ENCODE measurements around the gene CAMK1D. TPM values are rescaled to one million over a fixed set of nuclear protein-coding genes. Genes with fewer than 3 reads are reported as not detected.

CAMK1D gene
- total and polyA plus RNA-seq, 4 donors = 1.9 to 19.0 (median 7.6) TPM

GRCh38 chr10:12750526-12751201, 401.3 kb downstream of the CAMK1D start:
- Histone ChIP-seq H3K27ac (ENCODE audit: low read depth in 1 of 2, low read length in 2 of 2) (no peak overlapping the region), H3K27me3 (ENCODE audit: control insufficient read depth in 1 of 2, insufficient read depth in 2 of 2, low read length in 1 of 2) (no peaks in the 10 kb centered on the region), H3K36me3 (ENCODE audit: control insufficient read depth in 1 of 2, insufficient read depth in 2 of 2, low read length in 1 of 2) (no peaks in the 10 kb centered on the region), H3K4me3 (ENCODE audit: low read length in 2 of 2) (no peak overlapping the region), H3K4me1 (ENCODE audit: control insufficient read depth in 1 of 2, insufficient read depth in 2 of 2, low read length in 2 of 2) (no peaks in the 10 kb centered on the region), H3K9me3 (ENCODE audit: control insufficient read depth, low read length) (no peaks in the 10 kb centered on the region)
- WGBS, 2 donors = 36 to 41% methylated on average over 11 of the region's 11 CpGs
- ATAC-seq (ENCODE audit: low FRiP score) (no peak), DNase-seq (peak in 1 of 2 donors; percentile 53)
- intact Hi-C loops (cut with DNase I) = no loop called here

GRCh38 chr10:12755075-12755474, 405.7 kb downstream of the CAMK1D start:
- no peak for ATAC-seq (ENCODE audit: low FRiP score)
- Histone ChIP-seq H3K27ac (ENCODE audit: low read depth in 1 of 2, low read length in 2 of 2) (no peak overlapping the region), H3K9me3 (ENCODE audit: control insufficient read depth, low read length) (no peaks in the 10 kb centered on the region), H3K4me1 (ENCODE audit: control insufficient read depth in 1 of 2, insufficient read depth in 2 of 2, low read length in 2 of 2) (no peaks in the 10 kb centered on the region), H3K4me3 (ENCODE audit: low read length in 2 of 2) (no peak overlapping the region), H3K36me3 (ENCODE audit: control insufficient read depth in 1 of 2, insufficient read depth in 2 of 2, low read length in 1 of 2) (no peaks in the 10 kb centered on the region), H3K27me3 (ENCODE audit: control insufficient read depth in 1 of 2, insufficient read depth in 2 of 2, low read length in 1 of 2) (no peaks in the 10 kb centered on the region)
- intact Hi-C loops (cut with DNase I) = no loop called here
- 97% methylated on average over 5 of the region's 5 CpGs for WGBS, 2 donors
- DNase-seq = no peak

- Histone ChIP-seq H3K4me1 (ENCODE audit: control insufficient read depth in 1 of 2, insufficient read depth in 2 of 2, low read length in 2 of 2) (no peaks in the 10 kb centered on the region), H3K4me3 (ENCODE audit: low read length in 2 of 2) (no peak overlapping the region), H3K9me3 (ENCODE audit: control insufficient read depth, low read length) (no peaks in the 10 kb centered on the region), H3K36me3 (ENCODE audit: control insufficient read depth in 1 of 2, insufficient read depth in 2 of 2, low read length in 1 of 2) (no peaks in the 10 kb centered on the region), H3K27me3 (ENCODE audit: control insufficient read depth in 1 of 2, insufficient read depth in 2 of 2, low read length in 1 of 2) (no peaks in the 10 kb centered on the region), H3K27ac (ENCODE audit: low read depth in 1 of 2, low read length in 2 of 2) (no peak overlapping the region)
- ATAC-seq (ENCODE audit: low FRiP score) (no peak), DNase-seq (no peak)
- intact Hi-C loops (cut with DNase I) = no loop called here
- WGBS, 2 donors = 92 to 96% methylated on average over 2 of the region's 2 CpGs
Observed at GRCh38 chr10:12757351-12757750, 408.0 kb downstream of the CAMK1D start.

GRCh38 chr10:12758271-12758670, 408.9 kb downstream of the CAMK1D start:
- ATAC-seq (ENCODE audit: low FRiP score) = no peak
- WGBS, 2 donors = 95 to 96% methylated on average over 2 of the region's 2 CpGs
- no peaks in the 10 kb centered on the region for H3K27me3 ChIP-seq (ENCODE audit: control insufficient read depth in 1 of 2, insufficient read depth in 2 of 2, low read length in 1 of 2)
- no peaks in the 10 kb centered on the region for H3K36me3 ChIP-seq (ENCODE audit: control insufficient read depth in 1 of 2, insufficient read depth in 2 of 2, low read length in 1 of 2)
- intact Hi-C loops (cut with DNase I) = no loop called here
- no peak overlapping the region for H3K27ac ChIP-seq (ENCODE audit: low read depth in 1 of 2, low read length in 2 of 2)
- no peaks in the 10 kb centered on the region for H3K9me3 ChIP-seq (ENCODE audit: control insufficient read depth, low read length)
- no peak for DNase-seq
- H3K4me1 ChIP-seq (ENCODE audit: control insufficient read depth in 1 of 2, insufficient read depth in 2 of 2, low read length in 2 of 2) = no peaks in the 10 kb centered on the region
- H3K4me3 ChIP-seq (ENCODE audit: low read length in 2 of 2) = no peak overlapping the region

GRCh38 chr10:12766223-12766622, 416.9 kb downstream of the CAMK1D start:
- Histone ChIP-seq H3K4me3 (ENCODE audit: low read length in 2 of 2) (no peak overlapping the region), H3K4me1 (ENCODE audit: control insufficient read depth in 1 of 2, insufficient read depth in 2 of 2, low read length in 2 of 2) (no peaks in the 10 kb centered on the region), H3K9me3 (ENCODE audit: control insufficient read depth, low read length) (no peaks in the 10 kb centered on the region), H3K36me3 (ENCODE audit: control insufficient read depth in 1 of 2, insufficient read depth in 2 of 2, low read length in 1 of 2) (peaks cover 0 to 3% of the 10 kb centered on the region in 2 donors), H3K27me3 (ENCODE audit: control insufficient read depth in 1 of 2, insufficient read depth in 2 of 2, low read length in 1 of 2) (no peaks in the 10 kb centered on the region), H3K27ac (ENCODE audit: low read depth in 1 of 2, low read length in 2 of 2) (no peak overlapping the region)
- DNase-seq (no peak), ATAC-seq (ENCODE audit: low FRiP score) (no peak)
- intact Hi-C loops (cut with DNase I) = no loop called here
- 76 to 85% methylated on average over 5 of the region's 5 CpGs for WGBS, 2 donors

GRCh38 chr10:12768156-12769100, 419.1 kb downstream of the CAMK1D start:
- intact Hi-C loops (cut with DNase I) = no loop called here
- H3K36me3 ChIP-seq (ENCODE audit: control insufficient read depth in 1 of 2, insufficient read depth in 2 of 2, low read length in 1 of 2) = peaks cover 0 to 3% of the 10 kb centered on the region in 2 donors
- H3K27me3 ChIP-seq (ENCODE audit: control insufficient read depth in 1 of 2, insufficient read depth in 2 of 2, low read length in 1 of 2) = no peaks in the 10 kb centered on the region
- no peaks in the 10 kb centered on the region for H3K4me1 ChIP-seq (ENCODE audit: control insufficient read depth in 1 of 2, insufficient read depth in 2 of 2, low read length in 2 of 2)
- DNase-seq (no peak), ATAC-seq (ENCODE audit: low FRiP score) (no peak)
- no peak overlapping the region for H3K4me3 ChIP-seq (ENCODE audit: low read length in 2 of 2)
- H3K9me3 ChIP-seq (ENCODE audit: control insufficient read depth, low read length) = no peaks in the 10 kb centered on the region
- no peak overlapping the region for H3K27ac ChIP-seq (ENCODE audit: low read depth in 1 of 2, low read length in 2 of 2)
- WGBS, 2 donors = 88 to 90% methylated on average over 16 of the region's 16 CpGs

GRCh38 chr10:12769323-12770044, 420.1 kb downstream of the CAMK1D start:
- no peaks in the 10 kb centered on the region for H3K9me3 ChIP-seq (ENCODE audit: control insufficient read depth, low read length)
- H3K4me1 ChIP-seq (ENCODE audit: control insufficient read depth in 1 of 2, insufficient read depth in 2 of 2, low read length in 2 of 2) = no peaks in the 10 kb centered on the region
- DNase-seq (no peak), ATAC-seq (ENCODE audit: low FRiP score) (no peak)
- 57 to 72% methylated on average over 14 of the region's 14 CpGs for WGBS, 2 donors
- no peak overlapping the region for H3K4me3 ChIP-seq (ENCODE audit: low read length in 2 of 2)
- H3K36me3 ChIP-seq (ENCODE audit: control insufficient read depth in 1 of 2, insufficient read depth in 2 of 2, low read length in 1 of 2) = peaks cover 0 to 3% of the 10 kb centered on the region in 2 donors
- H3K27ac ChIP-seq (ENCODE audit: low read depth in 1 of 2, low read length in 2 of 2) = no peak overlapping the region
- intact Hi-C loops (cut with DNase I) = no loop called here
- no peaks in the 10 kb centered on the region for H3K27me3 ChIP-seq (ENCODE audit: control insufficient read depth in 1 of 2, insufficient read depth in 2 of 2, low read length in 1 of 2)

- no peak for DNase-seq
- Histone ChIP-seq H3K27ac (ENCODE audit: low read depth in 1 of 2, low read length in 2 of 2) (no peak overlapping the region), H3K27me3 (ENCODE audit: control insufficient read depth in 1 of 2, insufficient read depth in 2 of 2, low read length in 1 of 2) (no peaks in the 10 kb centered on the region), H3K9me3 (ENCODE audit: control insufficient read depth, low read length) (no peaks in the 10 kb centered on the region), H3K4me1 (ENCODE audit: control insufficient read depth in 1 of 2, insufficient read depth in 2 of 2, low read length in 2 of 2) (no peaks in the 10 kb centered on the region), H3K36me3 (ENCODE audit: control insufficient read depth in 1 of 2, insufficient read depth in 2 of 2, low read length in 1 of 2) (peaks cover 0 to 3% of the 10 kb centered on the region in 2 donors), H3K4me3 (ENCODE audit: low read length in 2 of 2) (no peak overlapping the region)
- intact Hi-C loops (cut with DNase I) = no loop called here
- no peak for ATAC-seq (ENCODE audit: low FRiP score)
- 91 to 93% methylated on average over 19 of the region's 19 CpGs for WGBS, 2 donors
Observed at GRCh38 chr10:12771981-12772760, 422.8 kb downstream of the CAMK1D start.

All from aorta (tissue), 5 donors.